K562 (cell line): ENCODE data around the gene ETAA1. TPM values are rescaled to one million over a fixed set of nuclear protein-coding genes. Genes with fewer than 3 reads are reported as not detected.

Source experiments
- ATAC-seq: fragments of 200-7000 bp; cut with Tn5 transposase; 3 replicates; pipeline ENCODE4 v1.9.1; 2020; ENCODE audit warnings: moderate library complexity
- BruUV-seq: library from RNA; stranded (reverse); fragments of 400-500 nt; replicated peaks from 2 replicates; lab custom pipeline; 2021; lab: Mats Ljungman, UMichigan
- CTCF ChIA-PET: fragments of 300-600 bp; formaldehyde crosslinking; extraction: SDS; loops from one replicate; lab custom pipeline; 2021; ENCODE audit warnings: low intra/inter-chr PET ratio; lab: Yijun Ruan, JAX
- POLR2A ChIA-PET: fragments of 300-600, 350-650 bp; sonication (Branson Sonifier 250); formaldehyde crosslinking; extraction: SDS; loops from one replicate; lab custom pipeline; 2021; ENCODE audit warnings: antibody characterized with exemption, inconsistent platforms; lab: Yijun Ruan, JAX
- DNase-seq, 4 experiments: peaks; one replicate each; pipeline versions ENCODE4 v3.0.0 to v3.0.0-alpha.2; 2011 to 2018; ENCODE audit warnings: low spot score in 3 of 4, mixed read lengths in 3 of 4; ENCODE audit errors: extremely low read depth in 1 of 4
- FAIRE-seq: peaks from 2 replicates; lab custom pipeline; 2011; peaks lifted over from hg19 to GRCh38; lab: Jason Lieb, UNC
- H2AFZ ChIP-seq: 2 replicates; pipeline ENCODE4 v1.6.0; 2011; ENCODE audit warnings: low read depth, low read length, control low read depth, inconsistent platforms
- H3K27ac ChIP-seq: fragments of 200-600 bp; 3 replicates; pipeline ENCODE4 v1.8.0; 2011; ENCODE audit warnings: low read depth, mild to moderate bottlenecking, control low read depth, inconsistent platforms, low read length, moderate library complexity, mixed read lengths; ENCODE audit errors: extremely low read depth
- H3K27me3 ChIP-seq, 2 experiments: fragments of 300-600 bp in 1 of 2; 2 replicates in 1 of 2; 3 replicates in 1 of 2; pipeline versions ENCODE4 v1.6.0 to v1.8.0; 2011; ENCODE audit warnings: inconsistent platforms in 2 of 2, low read length in 2 of 2, mild to moderate bottlenecking in 1 of 2, mixed read lengths in 1 of 2, moderate library complexity in 1 of 2; ENCODE audit not compliant: control insufficient read depth in 2 of 2, insufficient read depth in 2 of 2
- H3K36me3 ChIP-seq: fragments of 300-600 bp; 3 replicates; pipeline ENCODE4 v1.8.0; 2011; ENCODE audit warnings: mild to moderate bottlenecking, low read length, inconsistent platforms; ENCODE audit not compliant: control insufficient read depth, insufficient read depth
- H3K4me1 ChIP-seq, 2 experiments: fragments of 200-600 bp in 1 of 2; replicated peaks in 1 of 2; 2 replicates in 1 of 2; 3 replicates in 1 of 2; pipeline versions ENCODE4 v1.5.1 to v1.8.0; 2011; ENCODE audit warnings: inconsistent platforms in 2 of 2, low read length in 2 of 2, mild to moderate bottlenecking in 1 of 2, mixed read lengths in 1 of 2, moderate library complexity in 1 of 2; ENCODE audit not compliant: control insufficient read depth in 2 of 2, insufficient read depth in 2 of 2
- H3K4me2 ChIP-seq: 2 replicates; pipeline ENCODE4 v1.6.1; 2011; ENCODE audit warnings: low read length, control low read depth, inconsistent platforms, mixed read lengths; ENCODE audit not compliant: insufficient read depth
- H3K4me3 ChIP-seq: fragments of 200-600 bp; sonication (generic), shearing (Covaris generic); 2 replicates; pipeline ENCODE4 v1.5.1; 2016; ENCODE audit warnings: control low read depth, inconsistent platforms
- H3K79me2 ChIP-seq: fragments of 200-600 bp; 3 replicates; pipeline ENCODE4 v1.8.0; 2011; ENCODE audit warnings: low read length, inconsistent platforms; ENCODE audit not compliant: control insufficient read depth, insufficient read depth
- H3K9ac ChIP-seq, 2 experiments: 2 replicates each; pipeline versions ENCODE4 v1.6.0 to v1.6.1; 2011; ENCODE audit warnings: low read depth in 2 of 2, low read length in 2 of 2, control low read depth in 1 of 2, inconsistent platforms in 1 of 2, mild to moderate bottlenecking in 1 of 2, mixed read lengths in 1 of 2; ENCODE audit not compliant: insufficient read depth in 1 of 2
- H3K9me1 ChIP-seq: one replicate; pipeline ENCODE4 v1.6.0; 2011; ENCODE audit warnings: inconsistent platforms, mild to moderate bottlenecking, low read length, moderate library complexity; ENCODE audit not compliant: control insufficient read depth, insufficient read depth
- H3K9me3 ChIP-seq: replicated peaks from 2 replicates; pipeline ENCODE4 v1.5.1; 2011; ENCODE audit warnings: low read depth, low read length, inconsistent platforms; ENCODE audit not compliant: control insufficient read depth, insufficient read depth
- H4K20me1 ChIP-seq: replicated peaks from 2 replicates; pipeline ENCODE4 v1.6.1; 2011; ENCODE audit warnings: low read length, inconsistent platforms, mixed read lengths; ENCODE audit not compliant: control insufficient read depth, insufficient read depth
- ARHGAP35 ChIP-seq: fragments of 450-650 bp; IDR thresholded peaks from 2 replicates; pipeline ENCODE4 v1.6.1; 2018; ENCODE audit not compliant: partially characterized antibody
- ARID3A ChIP-seq: IDR thresholded peaks from 2 replicates; pipeline ENCODE4 v1.6.1; 2012; ENCODE audit warnings: low read depth, low read length, improper control_type of control experiment, borderline replicate concordance
- CBFB ChIP-seq: sonication (generic); formaldehyde crosslinking; IDR thresholded peaks from 2 replicates; pipeline ENCODE4 v1.4.0; 2020; ENCODE audit warnings: mild to moderate bottlenecking, missing genetic modification reagents
- GTF2E2 ChIP-seq: fragments of 200-800 bp; sonication (Bioruptor generic); IDR thresholded peaks from 2 replicates; pipeline ENCODE4 v1.6.1; 2016; ENCODE audit warnings: missing genetic modification characterization, missing compliant biosample characterization
- KLF16 ChIP-seq: IDR thresholded peaks from 2 replicates; pipeline ENCODE4 v1.6.1; 2016; ENCODE audit warnings: antibody characterized with exemption
- TEAD2 ChIP-seq: fragments of 450-650 bp; IDR thresholded peaks from 2 replicates; pipeline ENCODE4 v1.6.1; 2016; ENCODE audit warnings: missing genetic modification characterization, control low read depth, missing compliant biosample characterization
- THRA ChIP-seq: fragments of 450-650 bp; IDR thresholded peaks from 2 replicates; pipeline ENCODE4 v1.6.1; 2017; ENCODE audit warnings: mild to moderate bottlenecking, moderate library complexity
- ZBTB7A ChIP-seq: IDR thresholded peaks from 2 replicates; pipeline ENCODE4 v1.6.1; 2011; ENCODE audit warnings: low read depth, mild to moderate bottlenecking, low read length, moderate library complexity, borderline replicate concordance; ENCODE audit not compliant: control insufficient read depth
- ZC3H4 ChIP-seq: sonication (generic); formaldehyde crosslinking; IDR thresholded peaks from 2 replicates; pipeline ENCODE4 v1.9.0; 2021; ENCODE audit warnings: missing genetic modification reagents, borderline replicate concordance
- ZC3H8 ChIP-seq: fragments of 450-650 bp; IDR thresholded peaks from 2 replicates; pipeline ENCODE4 v1.6.1; 2017
- ZNF165 ChIP-seq: fragments of 250-450 bp; sonication (Bioruptor Pico); IDR thresholded peaks from 2 replicates; pipeline ENCODE4 v1.4.0; 2020; ENCODE audit warnings: borderline replicate concordance
- in situ Hi-C: fragments of 300-500 bp; cut with MboI; formaldehyde crosslinking; loops from 4 replicates; pipeline ENCODE4 v1.15.0; 2018; ENCODE audit warnings: inconsistent platforms, mixed read lengths
- intact Hi-C: fragments of 100-400 bp; cut with micrococcal nuclease; formaldehyde crosslinking; loops from 2 replicates; pipeline ENCODE4 v1.14.2; 2022
- polyA plus RNA-seq, 8 experiments: library from polyadenylated mRNA; depleted of rRNA in 4 of 8; stranded (reverse) in 5 of 8; unstranded in 3 of 8; fragments of >200 nt; fragmentation: Nextera tagmentation in 2 of 8; fragmentation: Illumina TruSeq in 1 of 8; extraction: Ambion mirVana in 2 of 8; extraction: Trizol in 1 of 8; gene quantifications; 2 replicates each; pipeline versions ENCODE4 v1.2.1 to v1.2.3, GENCODE V29; 2011 to 2014; ENCODE audit warnings: inconsistent platforms in 1 of 8, missing spikeins in 1 of 8
- total RNA-seq, 7 experiments: library from RNA; depleted of rRNA in 6 of 7; stranded (reverse); fragments of >200 nt in 6 of 7; fragmentation: Illumina TruSeq in 2 of 7; extraction: Trizol in 2 of 7; gene quantifications; 2 replicates each; pipeline versions ENCODE4 v1.2.1 to v1.2.3, GENCODE V29; 2011 to 2021; ENCODE audit warnings: low replicate concordance in 1 of 7
- TF ChIP-seq, protein P1 (sequence below): fragments of 250-450 bp; sonication (Bioruptor Pico); IDR thresholded peaks from 2 replicates; pipeline ENCODE4 v1.4.0; 2020; ENCODE audit warnings: mild to moderate bottlenecking, moderate library complexity
- TF ChIP-seq, protein P2 (sequence below): fragments of 250-450 bp; sonication (Bioruptor Pico); IDR thresholded peaks from 2 replicates; pipeline ENCODE4 v1.8.0; 2021; ENCODE audit warnings: moderate library complexity, mild to moderate bottlenecking, inconsistent platforms
- TF ChIP-seq, protein P3 (sequence below): fragments of 250-450 bp; sonication (Bioruptor Pico); IDR thresholded peaks from 2 replicates; pipeline ENCODE4 v1.5.1; 2021; ENCODE audit warnings: mild to moderate bottlenecking

Gene ETAA1
- total and polyA plus RNA-seq, 9 of the 15 experiments (the other 6 are each of a cell fraction or from before 2014, with no cell fraction given) = 2.7 to 17.4 (median 10.5) TPM

DNA sequence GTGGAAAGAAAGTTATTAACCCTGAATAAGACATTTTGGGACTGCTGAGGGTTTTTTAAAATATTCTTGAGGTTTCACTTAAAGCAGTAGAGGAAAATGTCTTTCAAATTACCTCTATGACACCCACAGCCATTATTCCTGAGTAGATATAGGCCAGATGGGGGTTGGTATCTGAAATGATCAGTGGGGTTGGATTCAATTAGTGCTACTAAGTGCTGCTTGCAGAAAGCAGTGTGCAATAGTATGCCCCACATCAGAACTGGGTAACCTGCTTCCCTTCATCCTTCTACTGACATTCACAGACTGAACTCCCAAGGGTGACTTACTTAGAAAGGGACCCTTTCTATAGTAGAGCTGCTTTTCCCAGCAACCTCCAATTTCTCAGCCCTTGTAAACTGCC lies 7.3 kb upstream of the ETAA1 start:
- Histone ChIP-seq H3K9ac (no peak overlapping the region), H3K27me3 (no peaks in the 10 kb centered on the region), H3K4me1 (no peaks in the 10 kb centered on the region), H3K4me2 (no peak overlapping the region), H3K9me3 (no peaks in the 10 kb centered on the region), H3K9me1 (no peaks in the 10 kb centered on the region), H3K27ac (no peak overlapping the region), H3K36me3 (no peaks in the 10 kb centered on the region), H4K20me1 (no peaks in the 10 kb centered on the region), H2AFZ (no peak overlapping the region), H3K4me3 (no peak overlapping the region), H3K79me2 (no peaks in the 10 kb centered on the region)
- BruUV-seq = no TSS peak
- ATAC-seq = no peak
- no peak for FAIRE-seq
- TF ChIP-seq CBFB (CRISPR knock-in tag) = no peak
- TF ChIP-seq ZC3H8 = no peak
- no peak for TF ChIP-seq ZNF165
- no peak for TF ChIP-seq GTF2E2
- TF ChIP-seq, protein P1, sequence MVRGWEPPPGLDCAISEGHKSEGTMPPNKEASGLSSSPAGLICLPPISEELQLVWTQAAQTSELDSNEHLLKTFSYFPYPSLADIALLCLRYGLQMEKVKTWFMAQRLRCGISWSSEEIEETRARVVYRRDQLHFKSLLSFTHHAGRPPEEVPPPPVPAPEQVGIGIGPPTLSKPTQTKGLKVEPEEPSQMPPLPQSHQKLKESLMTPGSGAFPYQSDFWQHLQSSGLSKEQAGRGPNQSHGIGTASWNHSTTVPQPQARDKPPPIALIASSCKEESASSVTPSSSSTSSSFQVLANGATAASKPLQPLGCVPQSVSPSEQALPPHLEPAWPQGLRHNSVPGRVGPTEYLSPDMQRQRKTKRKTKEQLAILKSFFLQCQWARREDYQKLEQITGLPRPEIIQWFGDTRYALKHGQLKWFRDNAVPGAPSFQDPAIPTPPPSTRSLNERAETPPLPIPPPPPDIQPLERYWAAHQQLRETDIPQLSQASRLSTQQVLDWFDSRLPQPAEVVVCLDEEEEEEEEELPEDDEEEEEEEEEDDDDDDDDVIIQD (CRISPR knock-in tag) = no peak
- no peak for TF ChIP-seq TEAD2
- no peak for TF ChIP-seq KLF16
- TF ChIP-seq, protein P2, sequence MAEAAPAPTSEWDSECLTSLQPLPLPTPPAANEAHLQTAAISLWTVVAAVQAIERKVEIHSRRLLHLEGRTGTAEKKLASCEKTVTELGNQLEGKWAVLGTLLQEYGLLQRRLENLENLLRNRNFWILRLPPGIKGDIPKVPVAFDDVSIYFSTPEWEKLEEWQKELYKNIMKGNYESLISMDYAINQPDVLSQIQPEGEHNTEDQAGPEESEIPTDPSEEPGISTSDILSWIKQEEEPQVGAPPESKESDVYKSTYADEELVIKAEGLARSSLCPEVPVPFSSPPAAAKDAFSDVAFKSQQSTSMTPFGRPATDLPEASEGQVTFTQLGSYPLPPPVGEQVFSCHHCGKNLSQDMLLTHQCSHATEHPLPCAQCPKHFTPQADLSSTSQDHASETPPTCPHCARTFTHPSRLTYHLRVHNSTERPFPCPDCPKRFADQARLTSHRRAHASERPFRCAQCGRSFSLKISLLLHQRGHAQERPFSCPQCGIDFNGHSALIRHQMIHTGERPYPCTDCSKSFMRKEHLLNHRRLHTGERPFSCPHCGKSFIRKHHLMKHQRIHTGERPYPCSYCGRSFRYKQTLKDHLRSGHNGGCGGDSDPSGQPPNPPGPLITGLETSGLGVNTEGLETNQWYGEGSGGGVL (CRISPR knock-in tag) = no peak
- no peak for TF ChIP-seq ARID3A
- TF ChIP-seq, protein P3, sequence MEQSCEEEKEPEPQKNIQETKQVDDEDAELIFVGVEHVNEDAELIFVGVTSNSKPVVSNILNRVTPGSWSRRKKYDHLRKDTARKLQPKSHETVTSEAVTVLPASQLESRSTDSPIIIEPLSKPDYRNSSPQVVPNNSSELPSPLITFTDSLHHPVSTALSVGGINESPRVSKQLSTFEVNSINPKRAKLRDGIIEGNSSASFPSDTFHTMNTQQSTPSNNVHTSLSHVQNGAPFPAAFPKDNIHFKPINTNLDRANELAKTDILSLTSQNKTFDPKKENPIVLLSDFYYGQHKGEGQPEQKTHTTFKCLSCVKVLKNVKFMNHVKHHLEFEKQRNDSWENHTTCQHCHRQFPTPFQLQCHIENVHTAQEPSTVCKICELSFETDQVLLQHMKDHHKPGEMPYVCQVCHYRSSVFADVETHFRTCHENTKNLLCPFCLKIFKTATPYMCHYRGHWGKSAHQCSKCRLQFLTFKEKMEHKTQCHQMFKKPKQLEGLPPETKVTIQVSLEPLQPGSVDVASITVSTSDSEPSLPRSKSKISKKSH (CRISPR knock-in tag) = no peak
- no peak for TF ChIP-seq ZC3H4 (CRISPR knock-in tag)
- TF ChIP-seq THRA = no peak
- TF ChIP-seq ARHGAP35 = no peak
- no peak for TF ChIP-seq ZBTB7A
- CTCF ChIA-PET = no interaction called here
- in situ Hi-C loops = no loop called here
- no peak for DNase-seq
- intact Hi-C loops = no loop called here
- POLR2A ChIA-PET = no interaction called here
